HepG2 (cell line): ENCODE measurements around the gene TMEM198. TPM values are rescaled to one million over a fixed set of nuclear protein-coding genes. Genes with fewer than 3 reads are reported as not detected.

Experiments used
- ATAC-seq: fragments of 200-7000 bp; cut with Tn5 transposase; 3 replicates; pipeline ENCODE4 v1.9.1; 2020; ENCODE audit warnings: mild to moderate bottlenecking, moderate library complexity
- BruUV-seq: library from RNA; stranded (reverse); fragments of 400-500 nt; replicated peaks from 2 replicates; lab custom pipeline; 2021; lab: Mats Ljungman, UMichigan
- CTCF ChIA-PET: fragments of 300-600 bp; formaldehyde crosslinking; extraction: SDS; loops from one replicate; lab custom pipeline; 2021; ENCODE audit warnings: low total read pairs, inconsistent platforms, low intra/inter-chr PET ratio; lab: Yijun Ruan, JAX
- POLR2A ChIA-PET: fragments of 350-600 bp; sonication (Branson Sonifier 250); formaldehyde crosslinking; loops from one replicate; lab custom pipeline; 2020; ENCODE audit warnings: antibody characterized with exemption, inconsistent platforms; lab: Yijun Ruan, JAX
- DNase-seq: peaks from one replicate; pipeline ENCODE4 v3.0.0-alpha.2; 2015; ENCODE audit warnings: low spot score
- FAIRE-seq: peaks from 3 replicates; lab custom pipeline; 2011; peaks lifted over from hg19 to GRCh38; lab: Jason Lieb, UNC
- H2AFZ ChIP-seq: one replicate; pipeline ENCODE4 v1.6.1; 2011; ENCODE audit warnings: low read length, inconsistent platforms
- H3K27ac ChIP-seq: fragments of 300-600 bp; 3 replicates; pipeline ENCODE4 v1.8.0; 2011; ENCODE audit warnings: mixed run types, mild to moderate bottlenecking, mixed read lengths, low read length, inconsistent platforms; ENCODE audit not compliant: insufficient read depth; ENCODE audit errors: extremely low read length
- H3K27me3 ChIP-seq, 2 experiments: fragments of 200-600 bp in 1 of 2; 2 replicates in 1 of 2; 3 replicates in 1 of 2; pipeline versions ENCODE4 v1.6.0 to v1.8.0; 2011; ENCODE audit warnings: low read length in 2 of 2, mild to moderate bottlenecking in 2 of 2, moderate library complexity in 2 of 2, inconsistent platforms in 1 of 2; ENCODE audit not compliant: insufficient read depth in 2 of 2, control insufficient read depth in 1 of 2
- H3K36me3 ChIP-seq, 2 experiments: fragments of 200-600 bp in 1 of 2; replicated peaks in 1 of 2; 2 replicates in 1 of 2; 3 replicates in 1 of 2; pipeline versions ENCODE4 v1.5.1 to v1.8.0; 2011; ENCODE audit warnings: low read length in 2 of 2, inconsistent platforms in 1 of 2; ENCODE audit not compliant: insufficient read depth in 2 of 2, control insufficient read depth in 1 of 2
- H3K4me1 ChIP-seq: 2 replicates; pipeline ENCODE4 v1.5.1; 2012; ENCODE audit warnings: low read length, inconsistent platforms; ENCODE audit not compliant: insufficient read depth
- H3K4me2 ChIP-seq: 2 replicates; pipeline ENCODE4 v1.6.0; 2011; ENCODE audit warnings: low read depth, low read length, inconsistent platforms
- H3K4me3 ChIP-seq, 3 experiments: fragments of 200-600 bp in 1 of 3; sonication (generic), shearing (Covaris generic) in 1 of 3; replicated peaks in 1 of 3; 2 replicates each; pipeline ENCODE4 v1.5.1; 2011 to 2016; ENCODE audit warnings: low read length in 3 of 3, inconsistent platforms in 2 of 3, low read depth in 2 of 3, mild to moderate bottlenecking in 2 of 3, control low read depth in 1 of 3, mixed read lengths in 1 of 3; ENCODE audit not compliant: insufficient read depth in 1 of 3
- H3K79me2 ChIP-seq: one replicate; pipeline ENCODE4 v1.6.1; 2011; ENCODE audit warnings: low read length, inconsistent platforms; ENCODE audit not compliant: insufficient read depth
- H3K9ac ChIP-seq: 2 replicates; pipeline ENCODE4 v1.6.0; 2011; ENCODE audit warnings: mild to moderate bottlenecking, low read depth, low read length, inconsistent platforms; ENCODE audit not compliant: insufficient read depth
- H3K9me3 ChIP-seq: 2 replicates; pipeline ENCODE4 v1.5.1; 2012; ENCODE audit warnings: mild to moderate bottlenecking, low read length
- H4K20me1 ChIP-seq: 2 replicates; pipeline ENCODE4 v1.6.0; 2011; ENCODE audit warnings: inconsistent platforms, mild to moderate bottlenecking, low read length, moderate library complexity; ENCODE audit not compliant: insufficient read depth
- MZF1 ChIP-seq: sonication (generic); formaldehyde crosslinking; IDR thresholded peaks from 2 replicates; pipeline ENCODE4 v1.8.1; 2023; ENCODE audit warnings: mild to moderate bottlenecking, missing genetic modification reagents, borderline replicate concordance
- POGZ ChIP-seq: sonication (generic); formaldehyde crosslinking; IDR thresholded peaks from 2 replicates; pipeline ENCODE4 v1.4.0; 2020; ENCODE audit warnings: mild to moderate bottlenecking, missing genetic modification reagents
- POLR2AphosphoS5 ChIP-seq: IDR thresholded peaks from 2 replicates; pipeline ENCODE4 v1.6.1; 2012; ENCODE audit warnings: low read depth, low read length
- RBFOX2 ChIP-seq: fragments of 200-400 bp; formaldehyde crosslinking; IDR thresholded peaks from 2 replicates; pipeline ENCODE4 v1.6.1; 2017; ENCODE audit warnings: low read depth, mild to moderate bottlenecking, low read length
- SAFB2 ChIP-seq: sonication (generic); formaldehyde crosslinking; IDR thresholded peaks from 2 replicates; pipeline ENCODE4 v1.5.1; 2020; ENCODE audit warnings: missing genetic modification reagents, low read depth, mild to moderate bottlenecking, borderline replicate concordance
- ZBED4 ChIP-seq: sonication (generic); formaldehyde crosslinking; IDR thresholded peaks from 2 replicates; pipeline ENCODE4 v1.4.0; 2020; ENCODE audit warnings: missing genetic modification reagents, borderline replicate concordance
- ZBTB42 ChIP-seq: sonication (generic); formaldehyde crosslinking; IDR thresholded peaks from 2 replicates; pipeline ENCODE4 v1.5.0; 2020; ENCODE audit warnings: mild to moderate bottlenecking, missing genetic modification reagents
- ZC3H4 ChIP-seq: sonication (generic); formaldehyde crosslinking; IDR thresholded peaks from 2 replicates; pipeline ENCODE4 v1.4.0; 2020; ENCODE audit warnings: missing genetic modification reagents, borderline replicate concordance
- ZNF609 ChIP-seq: sonication (generic); formaldehyde crosslinking; IDR thresholded peaks from 2 replicates; pipeline ENCODE4 v1.4.0; 2020; ENCODE audit warnings: mild to moderate bottlenecking, missing genetic modification reagents, borderline replicate concordance
- ZNF619 ChIP-seq: sonication (generic); formaldehyde crosslinking; IDR thresholded peaks from 2 replicates; pipeline ENCODE4 v1.4.0; 2020; ENCODE audit warnings: mild to moderate bottlenecking, missing genetic modification reagents
- ZNF652 ChIP-seq: IDR thresholded peaks from 2 replicates; pipeline ENCODE4 v1.6.1; 2016; ENCODE audit warnings: low read depth, borderline replicate concordance
- WGBS: methylation state at CpG from one replicate; pipeline ENCODE4 v1.1.6; 2017; ENCODE audit warnings: low lambda C conversion rate; 5-methylcytosine and 5-hydroxymethylcytosine counted together
- in situ Hi-C: cut with HindIII; loops from 2 replicates; pipeline ENCODE4 v1.10.0; 2017; ENCODE audit warnings: low pct_unique_long_range_greater_than_20kb; ENCODE audit not compliant: extremely low pct_ligation_motif_present
- intact Hi-C: fragments of 100-400 bp; cut with micrococcal nuclease; formaldehyde crosslinking; loops from one replicate; pipeline ENCODE4 v1.10.0; 2022; ENCODE audit not compliant: unreplicated experiment
- polyA plus RNA-seq, 8 experiments: library from polyadenylated mRNA; depleted of rRNA in 3 of 8; stranded (reverse) in 7 of 8; unstranded in 1 of 8; fragments of >200 nt; fragmentation: Illumina TruSeq in 4 of 8; extraction: Trizol in 4 of 8; gene quantifications; 2 replicates each; pipeline versions ENCODE4 v1.2.1 to v1.2.3, GENCODE V29; 2011 to 2016; ENCODE audit warnings: low read depth in 4 of 8, missing spikeins in 1 of 8, mixed read lengths in 1 of 8; ENCODE audit not compliant: insufficient read depth in 1 of 8
- total RNA-seq, 5 experiments: library from RNA; depleted of rRNA; stranded (reverse); fragments of >200 nt; fragmentation: Illumina TruSeq; extraction: Trizol; gene quantifications; 2 replicates each; pipeline ENCODE4 v1.2.3, GENCODE V29; 2016; ENCODE audit warnings: low read depth in 1 of 5

TMEM198 gene
- total and polyA plus RNA-seq, 2 of the 13 experiments (the other 11 are each of a cell fraction or from before 2014, with no cell fraction given), result 17.3 to 23.5 TPM

GRCh38 chr2:219569041-219569440, 25.2 kb downstream of the TMEM198 start:
- DNase-seq (no peak), FAIRE-seq (no peak), ATAC-seq (no peak)
- no peak overlapping the region; a peak in 1 of 6 replicates for H3K4me3 ChIP-seq
- no peaks in the 10 kb centered on the region for H3K9me3 ChIP-seq
- H3K4me2 ChIP-seq, result peak overlapping the region; percentile 88
- no peak overlapping the region for H3K27ac ChIP-seq
- H4K20me1 ChIP-seq, result no peaks in the 10 kb centered on the region
- H3K9ac ChIP-seq, result peak overlapping the region; percentile 88; the same call in 1 of the 2 replicates
- in situ Hi-C loops, result no loop called here
- 84% methylated on average over 6 of the region's 6 CpGs for WGBS
- H3K79me2 ChIP-seq, result peaks cover 21% of the 10 kb centered on the region
- CTCF ChIA-PET, result no interaction called here
- intact Hi-C loops, result no loop called here
- TSS peak; percentile 55 for BruUV-seq
- POLR2A ChIA-PET, result interaction anchor here (1.5 to 2.5 kb wide), 2 partner anchors 16 to 29 kb away, joined by 3 to 20 read pairs; partner anchors contain the start of gene STK11IP
- H2AFZ ChIP-seq, result no peak overlapping the region
- peaks cover 13 to 36% of the 10 kb centered on the region in 2 experiments for H3K36me3 ChIP-seq
- no peaks in the 10 kb centered on the region for H3K27me3 ChIP-seq
- TF ChIP-seq ZNF619 (CRISPR knock-in tag) (no peak), ZNF609 (no peak), ZNF652 (CRISPR knock-in tag) (0 out of 2 replicates have a peak, but pooled peaks have one; percentile 17), POGZ (no peak), POLR2AphosphoS5 (0 out of 2 replicates have a peak, but pooled peaks have one; percentile 18), ZBED4 (CRISPR knock-in tag) (no peak), RBFOX2 (0 out of 2 replicates have a peak, but pooled peaks have one; percentile 10), ZBTB42 (no peak), SAFB2 (0 out of 2 replicates have a peak, but pooled peaks have one; percentile 19), MZF1 (CRISPR knock-in tag) (no peak), ZC3H4 (CRISPR knock-in tag) (no peak)
- peaks cover 56% of the 10 kb centered on the region for H3K4me1 ChIP-seq
